ENCODE results near the gene SYT1.

- no peak for TF ChIP-seq TAF1 (IDR thresholded peaks at IDR 0.05; ENCODE audit: borderline replicate concordance, insufficient read depth, low read length)
- no peak for TF ChIP-seq POLR2AphosphoS5 (IDR thresholded peaks at IDR 0.05; ENCODE audit: low read depth, low read length)
Measured at GRCh38 chr12:78916845-78917480, 52.4 kb downstream of the SYT1 start.
